Adipocyte (in vitro differentiated cells): ENCODE data around the gene CAPZA1.
"Not testable (repeated sequence)": the region's sequence is repeated elsewhere in the genome, so short reads cannot be mapped to it uniquely, and the experiment has no call there.

Experiments used
- DNase-seq: peaks from one replicate; pipeline ENCODE4 v3.0.0-alpha.2; 2015; ENCODE audit warnings: low read depth
- H3K27me3 ChIP-seq: replicated peaks from 2 replicates; pipeline ENCODE4 v1.7.0; 2013; ENCODE audit warnings: mild to moderate bottlenecking, low read length, moderate library complexity; ENCODE audit not compliant: control insufficient read depth, insufficient read depth
- H3K36me3 ChIP-seq: 2 replicates; pipeline ENCODE4 v1.7.0; 2013; ENCODE audit warnings: low read length, mild to moderate bottlenecking, moderate library complexity; ENCODE audit not compliant: control insufficient read depth, insufficient read depth, severe bottlenecking
- H3K4me1 ChIP-seq: 2 replicates; pipeline ENCODE4 v1.7.0; 2013; ENCODE audit warnings: mild to moderate bottlenecking, low read length, moderate library complexity; ENCODE audit not compliant: control insufficient read depth, insufficient read depth
- H3K4me3 ChIP-seq: 2 replicates; pipeline ENCODE4 v1.7.0; 2013; ENCODE audit warnings: mild to moderate bottlenecking, low read length, moderate library complexity
- H3K9ac ChIP-seq: 2 replicates; pipeline ENCODE4 v1.7.0; 2013; ENCODE audit warnings: mild to moderate bottlenecking, low read length, moderate library complexity
- H3K9me3 ChIP-seq: 2 replicates; pipeline ENCODE4 v1.7.0; 2013; ENCODE audit warnings: mild to moderate bottlenecking, low read length, moderate library complexity; ENCODE audit not compliant: control insufficient read depth

Gene CAPZA1

DNA sequence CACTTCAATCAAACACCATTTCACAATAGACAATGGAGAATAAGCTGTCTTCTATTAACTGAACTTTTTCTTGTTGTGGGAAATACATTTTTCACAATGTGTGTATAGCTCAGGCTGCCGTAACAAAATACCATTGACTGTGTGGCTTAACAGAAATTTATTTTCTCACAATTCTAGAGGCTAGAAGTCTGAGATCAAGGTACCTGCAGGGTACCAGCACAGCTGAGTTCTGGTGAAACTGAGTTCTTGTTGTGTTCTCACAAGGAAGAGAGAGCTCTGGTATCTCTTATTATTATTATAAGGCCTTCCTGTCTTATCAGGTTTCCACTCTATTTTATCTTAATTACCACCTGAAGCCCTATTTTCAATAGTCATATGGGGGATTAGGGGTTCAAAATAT, 16.1 kb upstream of the CAPZA1 start:
- Histone ChIP-seq H3K4me1 (no peaks in the 10 kb centered on the region), H3K36me3 (peaks cover 67% of the 10 kb centered on the region)

GRCh38 chr1:112605633-112606327, 13.9 kb upstream of the CAPZA1 start:
- Histone ChIP-seq H3K36me3 (peaks cover 66% of the 10 kb centered on the region), H3K4me1 (no peaks in the 10 kb centered on the region), H3K9me3 (no peaks in the 10 kb centered on the region), H3K9ac (no peak overlapping the region), H3K4me3 (no peak overlapping the region), H3K27me3 (no peaks in the 10 kb centered on the region)
- DNase-seq: no peak

More for the DNA sequence above, 16.1 kb upstream of the CAPZA1 start:
- DNase-seq: no peak
- H3K9ac ChIP-seq: no peak overlapping the region
- no peaks in the 10 kb centered on the region for H3K27me3 ChIP-seq
- H3K9me3 ChIP-seq: no peaks in the 10 kb centered on the region
- H3K4me3 ChIP-seq: no peak overlapping the region

DNA sequence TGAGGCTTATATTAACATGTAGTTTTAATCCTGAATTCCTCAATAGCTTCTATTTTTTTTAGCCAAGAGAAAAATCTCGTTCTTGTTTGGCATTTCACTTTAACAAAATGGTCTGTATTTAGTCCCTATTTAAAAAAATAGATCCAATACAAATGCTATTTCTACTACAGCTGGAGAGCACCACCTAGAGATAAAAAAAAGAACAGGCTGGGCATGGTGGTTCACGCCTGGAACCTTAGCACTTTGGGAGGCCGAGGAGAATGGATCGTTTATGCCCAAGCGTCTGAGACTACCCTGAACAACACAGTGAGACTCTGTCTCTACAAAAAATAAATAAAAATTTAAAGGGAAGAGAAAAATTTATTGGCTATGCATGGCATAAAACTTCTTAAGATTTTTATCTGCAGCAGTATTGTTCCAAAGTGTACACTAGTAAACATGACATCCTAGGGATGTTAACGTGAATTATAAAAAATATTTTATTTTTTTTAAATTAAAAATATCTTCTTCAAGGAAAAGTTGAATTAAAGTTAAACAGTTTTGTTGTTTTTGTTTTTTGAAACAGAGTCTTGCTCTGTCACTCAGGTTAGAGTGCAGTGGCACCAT, 5.1 kb upstream of the CAPZA1 start:
- Histone ChIP-seq H3K9ac (peak overlapping the region; percentile 4), H3K9me3 (no peaks in the 10 kb centered on the region), H3K4me3 (no peak overlapping the region), H3K4me1 (peaks cover 17% of the 10 kb centered on the region), H3K27me3 (no peaks in the 10 kb centered on the region), H3K36me3 (peaks cover 45% of the 10 kb centered on the region)
- peak; percentile 80 for DNase-seq

DNA sequence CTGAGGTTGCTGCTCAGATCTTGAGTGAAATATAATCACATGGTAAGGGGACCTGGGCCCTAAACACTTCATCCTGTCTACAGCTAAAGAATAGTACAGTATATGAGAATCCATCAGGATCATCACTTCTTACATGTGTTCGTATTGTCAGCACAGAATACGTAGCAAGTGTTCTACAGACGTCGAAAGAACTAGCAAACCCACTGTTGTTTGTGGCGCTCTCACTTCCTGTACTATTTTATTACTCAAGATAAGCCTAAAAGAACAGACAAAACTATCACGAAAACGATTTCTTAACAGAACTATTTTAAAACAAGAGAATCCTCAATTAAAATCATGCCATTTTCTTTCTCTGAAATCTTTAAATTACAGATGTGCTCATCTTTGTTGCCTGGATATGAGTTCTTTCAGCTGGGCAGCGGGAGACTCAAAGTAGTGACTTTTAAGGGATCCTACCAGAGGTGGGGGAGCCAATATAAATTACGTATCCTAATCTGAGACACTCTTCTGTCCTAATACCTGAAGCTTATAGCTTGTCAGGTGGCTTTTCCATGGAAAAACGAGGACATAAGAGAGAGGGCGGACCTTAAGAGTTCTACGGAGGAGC, 1.4 kb upstream of the CAPZA1 start:
- peak; percentile 61 for DNase-seq
- Histone ChIP-seq H3K4me1 (peaks cover 35% of the 10 kb centered on the region), H3K4me3 (peak overlapping the region; percentile 100), H3K9ac (peak overlapping the region; percentile 100), H3K36me3 (peaks cover 17% of the 10 kb centered on the region), H3K9me3 (no peaks in the 10 kb centered on the region), H3K27me3 (no peaks in the 10 kb centered on the region)

DNA sequence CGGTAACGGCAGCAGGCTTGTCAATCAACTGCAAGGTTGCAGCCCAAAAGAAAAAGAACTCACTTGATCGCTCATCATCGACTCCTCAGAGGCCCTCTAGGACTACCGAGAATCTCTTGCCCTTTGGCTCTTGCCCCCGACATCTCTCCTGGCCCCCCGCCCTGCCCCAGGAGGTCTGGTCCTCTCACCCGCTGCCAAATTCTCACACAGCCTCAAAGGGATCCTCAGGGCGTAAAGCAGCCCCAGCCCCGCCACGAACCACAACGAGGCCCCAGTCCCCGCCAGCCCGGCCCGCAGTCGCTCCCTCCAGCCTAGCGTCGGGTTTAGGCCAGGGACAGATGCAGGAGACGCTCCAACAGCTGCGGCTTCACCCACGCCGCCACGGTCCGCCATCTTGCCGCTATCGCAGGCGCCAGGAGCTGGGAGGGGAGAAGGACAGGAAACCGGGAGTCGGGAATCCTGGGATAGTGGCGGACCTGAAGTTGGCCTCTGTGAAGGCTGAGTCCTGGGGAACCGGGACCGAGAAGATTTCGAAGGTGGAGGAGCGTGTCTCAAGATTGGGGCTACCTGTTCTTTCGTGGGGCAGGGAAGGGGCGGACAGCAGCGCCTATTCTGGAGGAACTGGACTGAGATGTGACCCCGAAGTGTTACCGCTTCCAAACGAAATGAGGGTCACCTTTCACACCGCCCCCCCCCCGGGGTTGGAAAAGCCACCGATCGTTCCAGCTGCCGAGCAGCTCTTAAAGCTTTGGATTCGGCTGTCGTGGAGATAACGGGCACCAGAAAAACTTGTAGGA, 713 bp upstream of the CAPZA1 start, which contains the start of gene ST7L:
TSS of gene ST7L (minus strand) at position 421 of the 797 bp plus-strand sequence. CDS start at position 393, 28 bp downstream.
- H3K36me3 ChIP-seq: peaks cover 10% of the 10 kb centered on the region
- H3K9ac ChIP-seq: peak within 1 kb of the TSS; percentile 100
- DNase-seq: peak; percentile 80
- peak within 1 kb of the TSS; percentile 100 for H3K4me3 ChIP-seq
- H3K9me3 ChIP-seq: no peaks in the 10 kb centered on the region
- peaks cover 35% of the 10 kb centered on the region for H3K4me1 ChIP-seq
- no peaks in the 10 kb centered on the region for H3K27me3 ChIP-seq

DNA sequence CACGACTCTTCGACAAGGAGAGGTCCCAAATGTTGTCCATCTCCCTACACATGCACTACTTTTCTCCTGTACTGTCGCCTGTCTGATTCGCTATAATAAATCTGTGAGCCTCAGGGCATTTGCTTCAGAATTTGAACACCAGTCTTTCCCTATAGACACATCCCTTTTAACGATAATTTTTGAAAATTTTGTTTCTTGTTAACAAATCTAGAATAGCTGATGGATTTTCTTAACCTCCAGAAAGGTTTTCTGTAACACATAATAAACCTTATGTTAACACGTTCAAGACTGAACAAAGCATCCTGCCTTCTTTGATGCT, 704 bp downstream of the CAPZA1 start:
- Histone ChIP-seq H3K9me3 (no peaks in the 10 kb centered on the region), H3K9ac (peak overlapping the region; percentile 100), H3K4me3 (peak overlapping the region; percentile 100), H3K27me3 (no peaks in the 10 kb centered on the region), H3K36me3 (peaks cover 5% of the 10 kb centered on the region), H3K4me1 (peaks cover 44% of the 10 kb centered on the region)
- no peak for DNase-seq

GRCh38 chr1:112624493-112624892, 4.9 kb downstream of the CAPZA1 start:
- H3K9ac ChIP-seq, H3K36me3 ChIP-seq, H3K4me3 ChIP-seq, H3K27me3 ChIP-seq, DNase-seq, H3K9me3 ChIP-seq: not testable (repeated sequence)
- peaks cover 61% of the 10 kb centered on the region for H3K4me1 ChIP-seq

- H3K36me3 ChIP-seq: peaks cover 18% of the 10 kb centered on the region
Observed at GRCh38 chr1:112625696-112626095, 6.1 kb downstream of the CAPZA1 start.

GRCh38 chr1:112626193-112626592, 6.6 kb downstream of the CAPZA1 start:
- Histone ChIP-seq H3K27me3 (no peaks in the 10 kb centered on the region), H3K9me3 (no peaks in the 10 kb centered on the region), H3K9ac (no peak overlapping the region), H3K4me1 (peaks cover 55% of the 10 kb centered on the region), H3K4me3 (no peak overlapping the region), H3K36me3 (peaks cover 23% of the 10 kb centered on the region)
- no peak for DNase-seq

More at GRCh38 chr1:112625696-112626095, 6.1 kb downstream of the CAPZA1 start:
- no peaks in the 10 kb centered on the region for H3K27me3 ChIP-seq
- H3K9me3 ChIP-seq: no peaks in the 10 kb centered on the region
- H3K4me3 ChIP-seq: no peak overlapping the region
- peaks cover 59% of the 10 kb centered on the region for H3K4me1 ChIP-seq
- DNase-seq: peak; percentile 49
- H3K9ac ChIP-seq: no peak overlapping the region

DNA sequence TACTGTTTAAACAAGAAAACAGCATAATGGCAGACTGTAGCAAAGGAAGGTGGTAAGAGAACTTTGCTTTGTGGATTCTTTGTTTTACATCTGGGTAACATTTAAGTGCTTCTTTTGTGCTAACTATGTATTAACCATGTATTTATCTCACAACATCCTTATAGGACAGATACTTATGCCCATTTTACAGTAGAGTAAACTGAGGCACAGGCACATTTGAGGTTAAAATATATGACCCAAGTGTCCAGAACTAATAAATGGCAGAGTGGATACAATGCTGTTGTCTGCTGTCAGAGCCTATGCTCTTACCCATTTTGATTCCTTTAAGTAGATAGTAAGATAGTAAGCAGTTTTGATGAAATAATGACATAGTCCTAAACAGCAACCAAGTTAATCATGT, 7.3 kb downstream of the CAPZA1 start:
- Histone ChIP-seq H3K27me3 (no peaks in the 10 kb centered on the region), H3K9me3 (no peaks in the 10 kb centered on the region), H3K36me3 (peaks cover 30% of the 10 kb centered on the region), H3K9ac (peak overlapping the region; percentile 21), H3K4me3 (no peak overlapping the region), H3K4me1 (peaks cover 51% of the 10 kb centered on the region)
- no peak for DNase-seq

DNA sequence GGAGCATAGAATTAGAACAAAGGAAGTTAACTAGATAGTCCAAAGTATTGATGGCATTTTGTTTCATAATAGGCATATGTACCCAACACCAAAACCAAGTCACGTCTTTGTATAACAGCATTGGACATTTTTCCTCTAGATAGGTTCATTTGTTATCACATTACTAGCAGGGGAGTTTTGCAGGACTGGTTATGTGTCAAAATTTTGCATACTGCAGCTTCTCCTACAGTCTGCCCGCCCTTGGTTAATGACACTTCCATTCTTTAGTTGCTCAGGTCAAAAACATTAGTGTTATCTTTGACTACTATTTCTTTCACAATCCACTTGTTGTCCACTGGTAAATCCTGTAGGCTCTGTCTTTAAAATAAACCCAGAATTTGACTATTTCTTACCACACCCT, 8.9 kb downstream of the CAPZA1 start:
- Histone ChIP-seq H3K4me1 (peaks cover 44% of the 10 kb centered on the region), H3K4me3 (peak overlapping the region; percentile 64), H3K27me3 (no peaks in the 10 kb centered on the region), H3K9ac (no peak overlapping the region), H3K9me3 (no peaks in the 10 kb centered on the region), H3K36me3 (peaks cover 32% of the 10 kb centered on the region)
- no peak for DNase-seq
